ENCODE measurements around the gene SNRPF. TPM values are rescaled to one million over a fixed set of nuclear protein-coding genes. Genes with fewer than 3 reads are reported as not detected.

SNRPF gene
- total RNA-seq, 1 donor from 2014 or later, result not detected

GRCh38 chr12:95877622-95878021, 18.9 kb downstream of the SNRPF start:
- Histone ChIP-seq H3K4me3 (no peak overlapping the region), H3K27me3 (no peaks in the 10 kb centered on the region), H3K4me1 (no peaks in the 10 kb centered on the region), H3K9me3 (no peaks in the 10 kb centered on the region), H3K27ac (no peak overlapping the region), H3K36me3 (no peaks in the 10 kb centered on the region)
- no peak for DNase-seq (ENCODE audit: low spot score in 2 of 2)
- intact Hi-C loops (cut with DNase I), result no loop called here
- TF ChIP-seq, protein P1, sequence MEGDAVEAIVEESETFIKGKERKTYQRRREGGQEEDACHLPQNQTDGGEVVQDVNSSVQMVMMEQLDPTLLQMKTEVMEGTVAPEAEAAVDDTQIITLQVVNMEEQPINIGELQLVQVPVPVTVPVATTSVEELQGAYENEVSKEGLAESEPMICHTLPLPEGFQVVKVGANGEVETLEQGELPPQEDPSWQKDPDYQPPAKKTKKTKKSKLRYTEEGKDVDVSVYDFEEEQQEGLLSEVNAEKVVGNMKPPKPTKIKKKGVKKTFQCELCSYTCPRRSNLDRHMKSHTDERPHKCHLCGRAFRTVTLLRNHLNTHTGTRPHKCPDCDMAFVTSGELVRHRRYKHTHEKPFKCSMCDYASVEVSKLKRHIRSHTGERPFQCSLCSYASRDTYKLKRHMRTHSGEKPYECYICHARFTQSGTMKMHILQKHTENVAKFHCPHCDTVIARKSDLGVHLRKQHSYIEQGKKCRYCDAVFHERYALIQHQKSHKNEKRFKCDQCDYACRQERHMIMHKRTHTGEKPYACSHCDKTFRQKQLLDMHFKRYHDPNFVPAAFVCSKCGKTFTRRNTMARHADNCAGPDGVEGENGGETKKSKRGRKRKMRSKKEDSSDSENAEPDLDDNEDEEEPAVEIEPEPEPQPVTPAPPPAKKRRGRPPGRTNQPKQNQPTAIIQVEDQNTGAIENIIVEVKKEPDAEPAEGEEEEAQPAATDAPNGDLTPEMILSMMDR (IDR thresholded peaks at IDR 0.05), result no peak

GRCh38 chr12:95880895-95881294, 22.1 kb downstream of the SNRPF start:
- intact Hi-C loops (cut with DNase I), result no loop called here
- H3K27me3 ChIP-seq, result no peaks in the 10 kb centered on the region
- TF ChIP-seq, protein P1 (IDR thresholded peaks at IDR 0.05), result no peak
- H3K9me3 ChIP-seq, result no peaks in the 10 kb centered on the region
- H3K4me3 ChIP-seq, result no peak overlapping the region
- DNase-seq (ENCODE audit: low spot score in 2 of 2), result no peak
- no peak overlapping the region for H3K27ac ChIP-seq
- H3K36me3 ChIP-seq, result no peaks in the 10 kb centered on the region
- H3K4me1 ChIP-seq, result no peaks in the 10 kb centered on the region

GRCh38 chr12:95881331-95881955, 22.7 kb downstream of the SNRPF start:
- Histone ChIP-seq H3K27me3 (no peaks in the 10 kb centered on the region), H3K27ac (no peak overlapping the region), H3K4me3 (no peak overlapping the region), H3K36me3 (no peaks in the 10 kb centered on the region), H3K4me1 (no peaks in the 10 kb centered on the region), H3K9me3 (no peaks in the 10 kb centered on the region)
- TF ChIP-seq, protein P1 (IDR thresholded peaks at IDR 0.05), result no peak
- no peak for DNase-seq (ENCODE audit: low spot score in 2 of 2)
- intact Hi-C loops (cut with DNase I), result no loop called here

DNA sequence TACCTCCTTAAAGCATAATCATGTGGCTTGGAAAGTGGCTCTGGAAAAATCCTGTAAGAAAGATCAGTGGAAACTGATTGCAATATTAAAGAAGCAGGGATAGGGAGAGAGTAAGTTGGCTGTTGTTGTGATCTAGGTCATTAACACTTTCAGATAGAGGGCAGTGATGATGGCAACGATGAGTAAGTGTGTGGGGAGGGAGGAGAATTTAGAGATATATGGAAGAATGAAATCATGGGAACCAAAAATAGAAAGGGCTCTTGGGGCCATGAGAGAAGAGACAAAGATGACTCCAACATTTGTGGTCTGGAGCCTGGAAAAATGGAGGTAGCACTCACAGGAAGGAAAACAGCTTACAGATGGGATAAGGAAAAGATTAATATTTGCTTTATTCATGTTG, 23.3 kb downstream of the SNRPF start:
- no peaks in the 10 kb centered on the region for H3K4me1 ChIP-seq
- DNase-seq (ENCODE audit: low spot score in 2 of 2), result no peak
- no peaks in the 10 kb centered on the region for H3K9me3 ChIP-seq
- H3K27ac ChIP-seq, result no peak overlapping the region
- H3K4me3 ChIP-seq, result no peak overlapping the region
- no peaks in the 10 kb centered on the region for H3K27me3 ChIP-seq
- TF ChIP-seq, protein P1 (IDR thresholded peaks at IDR 0.05), result no peak
- intact Hi-C loops (cut with DNase I), result no loop called here
- H3K36me3 ChIP-seq, result no peaks in the 10 kb centered on the region

- no peaks in the 10 kb centered on the region for H3K36me3 ChIP-seq
- no peaks in the 10 kb centered on the region for H3K4me1 ChIP-seq
- no peak overlapping the region for H3K4me3 ChIP-seq
- intact Hi-C loops (cut with DNase I), result no loop called here
- TF ChIP-seq, protein P1 (IDR thresholded peaks at IDR 0.05), result no peak
- H3K27me3 ChIP-seq, result no peaks in the 10 kb centered on the region
- H3K27ac ChIP-seq, result no peak overlapping the region
- no peaks in the 10 kb centered on the region for H3K9me3 ChIP-seq
- DNase-seq (ENCODE audit: low spot score in 2 of 2), result no peak
Measured at GRCh38 chr12:95882873-95883272, 24.1 kb downstream of the SNRPF start.

GRCh38 chr12:95884998-95885397, 26.2 kb downstream of the SNRPF start:
- DNase-seq (ENCODE audit: low spot score in 2 of 2), result no peak
- no peaks in the 10 kb centered on the region for H3K36me3 ChIP-seq
- H3K4me3 ChIP-seq, result no peak overlapping the region
- TF ChIP-seq, protein P1 (IDR thresholded peaks at IDR 0.05), result no peak
- intact Hi-C loops (cut with DNase I), result no loop called here
- H3K27me3 ChIP-seq, result no peaks in the 10 kb centered on the region
- no peaks in the 10 kb centered on the region for H3K9me3 ChIP-seq
- no peaks in the 10 kb centered on the region for H3K4me1 ChIP-seq
- no peak overlapping the region for H3K27ac ChIP-seq
